ENCODE measurements around the gene PRDM12.
A peak's percentile ranks its signal among the peaks of the same experiment; 100 is the strongest.

PRDM12 gene

GRCh38 chr9:130626249-130626996 lies 38.0 kb upstream of the PRDM12 start:
- Histone ChIP-seq H3K9ac (ENCODE audit: low read depth, low read length, poor library complexity) (no peak overlapping the region), H3K4me1 (ENCODE audit: control insufficient read depth in 2 of 2, insufficient read depth in 1 of 2, low read depth in 1 of 2, low read length in 2 of 2) (peaks cover 4 to 13% of the 10 kb centered on the region in 2 donors), H3K27ac (replicated peaks; ENCODE audit: low read length) (no peak overlapping the region), H2BK120ac (ENCODE audit: low read depth, low read length) (no peak overlapping the region), H3K14ac (ENCODE audit: low read length) (no peak overlapping the region), H3K9me3 (replicated peaks in 1 of 2; ENCODE audit: control insufficient read depth in 2 of 2, insufficient read depth in 1 of 2, low read depth in 1 of 2, low read length in 2 of 2) (no peaks in the 10 kb centered on the region), H3K27me3 (ENCODE audit: control insufficient read depth in 3 of 3, insufficient read depth in 3 of 3, low read depth in 1 of 3, low read length in 3 of 3) (no peaks in the 10 kb centered on the region), H3K18ac (ENCODE audit: low read length) (no peak overlapping the region), H3K4me2 (ENCODE audit: insufficient read depth, low read length, poor library complexity, severe bottlenecking) (no peak overlapping the region), H3K79me1 (ENCODE audit: low read depth, low read length) (peaks cover 5% of the 10 kb centered on the region), H2BK15ac (ENCODE audit: low read length) (no peak overlapping the region), H4K8ac (ENCODE audit: low read depth, low read length) (no peak overlapping the region), H3K23ac (ENCODE audit: low read depth, low read length, poor library complexity) (no peak overlapping the region), H3K4ac (ENCODE audit: low read length) (no peak overlapping the region), H3K4me3 (ENCODE audit: low read length in 2 of 2) (no peak overlapping the region), H2AFZ (ENCODE audit: low read length) (no peak overlapping the region), H2AK5ac (ENCODE audit: low read depth, low read length) (no peak overlapping the region), H3K36me3 (replicated peaks in 1 of 2; ENCODE audit: control insufficient read depth in 2 of 2, insufficient read depth in 2 of 2, low read length in 2 of 2) (peaks cover 46 to 84% of the 10 kb centered on the region in 2 donors), H2BK12ac (ENCODE audit: low read length) (no peak overlapping the region), H2BK5ac (ENCODE audit: low read length) (no peak overlapping the region), H4K91ac (ENCODE audit: low read depth, low read length, poor library complexity) (no peak overlapping the region)
- DNase-seq (ENCODE audit: low spot score) = no peak
- no CpG with 5 or more reads among the region's 21 CpGs for WGBS, 2 donors (ENCODE audit: extremely low coverage in 2 of 2, insufficient read length in 2 of 2, insufficient replicate concordance in 1 of 2)

GRCh38 chr9:130627051-130627450 lies 37.3 kb upstream of the PRDM12 start:
- Histone ChIP-seq H3K9ac (ENCODE audit: low read depth, low read length, poor library complexity) (no peak overlapping the region), H3K23ac (ENCODE audit: low read depth, low read length, poor library complexity) (no peak overlapping the region), H2BK15ac (ENCODE audit: low read length) (no peak overlapping the region), H4K8ac (ENCODE audit: low read depth, low read length) (no peak overlapping the region), H4K91ac (ENCODE audit: low read depth, low read length, poor library complexity) (no peak overlapping the region), H2BK12ac (ENCODE audit: low read length) (no peak overlapping the region), H3K27me3 (ENCODE audit: control insufficient read depth in 3 of 3, insufficient read depth in 3 of 3, low read depth in 1 of 3, low read length in 3 of 3) (no peaks in the 10 kb centered on the region), H2AK5ac (ENCODE audit: low read depth, low read length) (no peak overlapping the region), H3K27ac (replicated peaks; ENCODE audit: low read length) (no peak overlapping the region), H3K4me1 (ENCODE audit: control insufficient read depth in 2 of 2, insufficient read depth in 1 of 2, low read depth in 1 of 2, low read length in 2 of 2) (peaks cover 4 to 13% of the 10 kb centered on the region in 2 donors), H3K36me3 (replicated peaks in 1 of 2; ENCODE audit: control insufficient read depth in 2 of 2, insufficient read depth in 2 of 2, low read length in 2 of 2) (peaks cover 52 to 87% of the 10 kb centered on the region in 2 donors), H2BK120ac (ENCODE audit: low read depth, low read length) (no peak overlapping the region), H3K18ac (ENCODE audit: low read length) (no peak overlapping the region), H2AFZ (ENCODE audit: low read length) (no peak overlapping the region), H3K14ac (ENCODE audit: low read length) (peak overlapping the region; percentile 23), H3K79me1 (ENCODE audit: low read depth, low read length) (peaks cover 6% of the 10 kb centered on the region), H3K9me3 (replicated peaks in 1 of 2; ENCODE audit: control insufficient read depth in 2 of 2, insufficient read depth in 1 of 2, low read depth in 1 of 2, low read length in 2 of 2) (no peaks in the 10 kb centered on the region), H3K4me2 (ENCODE audit: insufficient read depth, low read length, poor library complexity, severe bottlenecking) (no peak overlapping the region), H3K4ac (ENCODE audit: low read length) (no peak overlapping the region), H3K4me3 (ENCODE audit: low read length in 2 of 2) (no peak overlapping the region), H2BK5ac (ENCODE audit: low read length) (no peak overlapping the region)
- WGBS, 2 donors (ENCODE audit: extremely low coverage in 2 of 2, insufficient read length in 2 of 2, insufficient replicate concordance in 1 of 2) = no CpG with 5 or more reads among the region's 10 CpGs
- no peak for DNase-seq (ENCODE audit: low spot score)

GRCh38 chr9:130627896-130628792 lies 36.2 kb upstream of the PRDM12 start:
- no CpG with 5 or more reads among the region's 23 CpGs for WGBS, 2 donors (ENCODE audit: extremely low coverage in 2 of 2, insufficient read length in 2 of 2, insufficient replicate concordance in 1 of 2)
- Histone ChIP-seq H3K9ac (ENCODE audit: low read depth, low read length, poor library complexity) (no peak overlapping the region), H3K18ac (ENCODE audit: low read length) (no peak overlapping the region), H2BK15ac (ENCODE audit: low read length) (no peak overlapping the region), H3K9me3 (replicated peaks in 1 of 2; ENCODE audit: control insufficient read depth in 2 of 2, insufficient read depth in 1 of 2, low read depth in 1 of 2, low read length in 2 of 2) (no peaks in the 10 kb centered on the region), H3K79me1 (ENCODE audit: low read depth, low read length) (peaks cover 6% of the 10 kb centered on the region), H3K4me2 (ENCODE audit: insufficient read depth, low read length, poor library complexity, severe bottlenecking) (no peak overlapping the region), H2AFZ (ENCODE audit: low read length) (no peak overlapping the region), H3K4ac (ENCODE audit: low read length) (no peak overlapping the region), H2BK120ac (ENCODE audit: low read depth, low read length) (no peak overlapping the region), H4K91ac (ENCODE audit: low read depth, low read length, poor library complexity) (no peak overlapping the region), H3K4me3 (ENCODE audit: low read length in 2 of 2) (no peak overlapping the region), H3K27me3 (ENCODE audit: control insufficient read depth in 3 of 3, insufficient read depth in 3 of 3, low read depth in 1 of 3, low read length in 3 of 3) (no peaks in the 10 kb centered on the region), H3K4me1 (ENCODE audit: control insufficient read depth in 2 of 2, insufficient read depth in 1 of 2, low read depth in 1 of 2, low read length in 2 of 2) (peaks cover 4 to 13% of the 10 kb centered on the region in 2 donors), H3K27ac (replicated peaks; ENCODE audit: low read length) (no peak overlapping the region), H2BK12ac (ENCODE audit: low read length) (no peak overlapping the region), H3K23ac (ENCODE audit: low read depth, low read length, poor library complexity) (no peak overlapping the region), H2AK5ac (ENCODE audit: low read depth, low read length) (no peak overlapping the region), H4K8ac (ENCODE audit: low read depth, low read length) (no peak overlapping the region), H3K14ac (ENCODE audit: low read length) (no peak overlapping the region), H2BK5ac (ENCODE audit: low read length) (no peak overlapping the region), H3K36me3 (replicated peaks in 1 of 2; ENCODE audit: control insufficient read depth in 2 of 2, insufficient read depth in 2 of 2, low read length in 2 of 2) (peaks cover 58 to 87% of the 10 kb centered on the region in 2 donors)
- no peak for DNase-seq (ENCODE audit: low spot score)

- Histone ChIP-seq H2BK120ac (ENCODE audit: low read depth, low read length) (no peak overlapping the region), H3K14ac (ENCODE audit: low read length) (no peak overlapping the region), H3K27me3 (ENCODE audit: control insufficient read depth in 3 of 3, insufficient read depth in 3 of 3, low read depth in 1 of 3, low read length in 3 of 3) (no peaks in the 10 kb centered on the region), H3K36me3 (replicated peaks in 1 of 2; ENCODE audit: control insufficient read depth in 2 of 2, insufficient read depth in 2 of 2, low read length in 2 of 2) (peaks cover 55 to 87% of the 10 kb centered on the region in 2 donors), H3K4ac (ENCODE audit: low read length) (no peak overlapping the region), H2AK5ac (ENCODE audit: low read depth, low read length) (no peak overlapping the region), H3K4me2 (ENCODE audit: insufficient read depth, low read length, poor library complexity, severe bottlenecking) (no peak overlapping the region), H2BK12ac (ENCODE audit: low read length) (no peak overlapping the region), H3K79me1 (ENCODE audit: low read depth, low read length) (peaks cover 10% of the 10 kb centered on the region), H3K23ac (ENCODE audit: low read depth, low read length, poor library complexity) (no peak overlapping the region), H3K9ac (ENCODE audit: low read depth, low read length, poor library complexity) (no peak overlapping the region), H2BK5ac (ENCODE audit: low read length) (no peak overlapping the region), H3K9me3 (replicated peaks in 1 of 2; ENCODE audit: control insufficient read depth in 2 of 2, insufficient read depth in 1 of 2, low read depth in 1 of 2, low read length in 2 of 2) (no peaks in the 10 kb centered on the region), H4K91ac (ENCODE audit: low read depth, low read length, poor library complexity) (no peak overlapping the region), H2BK15ac (ENCODE audit: low read length) (no peak overlapping the region), H4K8ac (ENCODE audit: low read depth, low read length) (no peak overlapping the region), H3K4me3 (ENCODE audit: low read length in 2 of 2) (no peak overlapping the region), H2AFZ (ENCODE audit: low read length) (no peak overlapping the region), H3K18ac (ENCODE audit: low read length) (no peak overlapping the region), H3K27ac (replicated peaks; ENCODE audit: low read length) (no peak overlapping the region), H3K4me1 (ENCODE audit: control insufficient read depth in 2 of 2, insufficient read depth in 1 of 2, low read depth in 1 of 2, low read length in 2 of 2) (peaks cover 4 to 13% of the 10 kb centered on the region in 2 donors)
- WGBS, 2 donors (ENCODE audit: extremely low coverage in 2 of 2, insufficient read length in 2 of 2, insufficient replicate concordance in 1 of 2) = no CpG with 5 or more reads among the region's 13 CpGs
- no peak for DNase-seq (ENCODE audit: low spot score)
Measured at GRCh38 chr9:130629443-130630070, 34.8 kb upstream of the PRDM12 start.
